DMS79 treated with DMSO at 0.1 percent for 48 hours (cell line): Measurements from ENCODE around the gene CARNS1.

Source experiments
- DNase-seq: peaks from one replicate; lab custom pipeline; 2025; lab: John Stamatoyannopoulos, UW

CARNS1 gene

DNA sequence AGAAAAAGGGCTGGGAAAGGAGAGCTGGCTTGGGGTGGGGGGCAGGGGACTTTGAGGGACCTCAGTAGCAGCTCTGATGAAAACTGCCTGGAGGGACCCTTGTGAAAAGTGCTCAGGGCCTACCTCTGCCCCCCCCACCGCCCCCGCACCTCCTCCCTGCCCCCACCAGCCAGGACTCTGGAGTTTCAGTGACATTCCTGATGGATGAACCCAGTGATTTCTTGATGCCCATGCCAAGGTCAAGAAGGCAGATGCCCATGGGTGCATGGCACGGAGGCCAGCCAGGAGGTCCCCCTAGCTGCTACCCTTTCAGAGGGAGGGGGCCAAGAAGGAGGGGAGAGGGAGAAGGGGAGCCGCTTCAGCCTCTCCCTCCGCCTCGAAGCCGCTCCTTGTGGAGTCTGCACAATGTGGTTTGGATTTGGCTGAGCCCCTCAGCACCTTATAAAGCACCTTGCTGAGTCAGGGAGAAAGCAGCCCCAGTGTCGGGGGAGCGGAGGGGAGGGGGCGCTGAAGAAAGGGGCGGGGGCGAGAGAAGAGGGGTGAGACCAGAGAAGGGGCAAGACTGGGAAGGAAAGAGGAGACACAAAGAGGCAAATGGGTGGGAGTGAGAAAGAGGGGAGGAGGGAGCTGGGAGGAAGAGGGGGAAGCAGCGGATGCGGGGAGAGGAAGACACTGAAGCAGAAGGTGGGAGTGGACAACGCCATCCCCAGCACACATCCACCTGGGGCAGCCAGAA is 40.0 kb upstream of the CARNS1 start:
- no peak for DNase-seq

DNA sequence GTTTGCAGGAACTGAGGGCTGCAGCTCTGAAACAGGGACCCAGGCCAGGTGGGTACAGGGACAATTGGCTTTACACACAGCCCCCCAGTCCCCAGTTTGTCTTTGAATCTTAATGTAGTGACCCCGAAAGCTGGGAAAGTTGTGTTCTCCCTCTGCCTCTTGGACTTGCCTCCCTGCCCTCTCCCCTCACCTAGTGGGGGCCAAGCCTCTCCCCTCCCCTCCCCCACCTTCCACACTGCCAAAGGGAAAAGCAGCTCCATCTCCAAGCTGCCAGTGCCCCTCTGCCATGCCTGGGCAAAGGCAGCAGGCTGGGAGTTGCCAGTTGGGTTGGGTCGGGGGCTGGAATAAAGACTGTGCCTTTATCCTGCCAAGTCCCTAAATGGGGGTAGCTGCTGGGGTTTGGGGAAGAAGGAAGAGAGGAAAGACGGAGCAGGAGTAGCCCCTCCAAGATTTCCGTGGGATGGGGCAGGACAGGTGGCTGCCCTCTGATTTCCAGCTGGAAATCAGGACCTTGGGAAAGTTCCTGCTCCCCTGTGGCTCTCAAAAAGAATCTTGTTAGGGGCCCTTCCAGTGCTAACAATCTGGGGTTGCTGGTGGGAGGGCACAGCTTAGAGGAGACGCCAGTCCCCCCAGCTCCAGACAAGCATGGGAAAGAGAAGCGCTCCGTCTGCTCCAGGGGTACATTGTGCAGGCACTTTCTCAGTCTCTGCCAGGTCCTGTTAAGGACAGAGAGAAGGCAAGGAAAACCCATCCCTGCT is 39.2 kb upstream of the CARNS1 start:
- DNase-seq: no peak

DNA sequence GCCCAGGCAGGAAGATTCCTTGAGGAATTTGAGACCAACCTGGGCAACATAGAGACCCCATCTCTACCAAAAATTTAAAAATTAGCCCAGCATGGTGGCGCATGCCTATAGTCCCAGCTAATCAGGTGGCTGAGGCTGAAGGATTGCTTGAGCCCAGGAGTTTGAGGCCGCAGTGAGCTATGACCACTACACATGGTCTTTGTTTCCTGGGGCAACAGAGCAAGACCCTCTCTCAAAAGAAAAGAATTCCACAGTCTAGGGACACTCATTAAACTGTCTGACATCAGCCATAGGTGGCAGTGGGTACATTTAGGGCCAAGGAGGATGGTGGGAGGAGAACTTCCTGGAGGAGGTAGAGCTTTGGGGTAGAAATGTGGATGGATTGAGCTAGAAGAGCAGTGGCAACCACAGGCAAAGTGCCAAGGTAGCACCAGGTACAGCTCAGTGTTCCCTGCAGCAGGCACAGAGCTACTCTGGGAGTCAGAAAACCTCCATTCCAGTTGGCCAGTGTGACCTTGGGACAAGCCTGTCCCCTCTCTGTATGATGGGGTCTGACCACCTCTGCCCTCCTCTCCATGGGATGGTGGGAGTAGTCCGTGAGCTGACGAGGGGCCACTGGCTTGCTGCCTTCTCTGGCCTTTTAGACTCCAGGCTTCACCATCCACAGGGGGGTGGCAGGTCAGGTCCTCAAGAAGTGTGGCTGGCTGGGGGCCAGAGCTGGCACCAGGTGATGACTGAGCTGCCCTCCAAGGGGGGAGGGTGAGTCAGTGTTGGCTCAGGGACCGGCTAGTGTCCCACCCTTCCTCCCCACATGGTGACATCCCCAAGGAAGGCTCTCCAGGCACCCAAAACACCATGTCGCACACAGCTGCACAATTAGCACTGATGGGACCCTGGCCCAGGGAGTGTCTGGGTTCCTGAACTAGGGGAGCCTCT is 38.3 kb upstream of the CARNS1 start:
- DNase-seq: no peak

DNA sequence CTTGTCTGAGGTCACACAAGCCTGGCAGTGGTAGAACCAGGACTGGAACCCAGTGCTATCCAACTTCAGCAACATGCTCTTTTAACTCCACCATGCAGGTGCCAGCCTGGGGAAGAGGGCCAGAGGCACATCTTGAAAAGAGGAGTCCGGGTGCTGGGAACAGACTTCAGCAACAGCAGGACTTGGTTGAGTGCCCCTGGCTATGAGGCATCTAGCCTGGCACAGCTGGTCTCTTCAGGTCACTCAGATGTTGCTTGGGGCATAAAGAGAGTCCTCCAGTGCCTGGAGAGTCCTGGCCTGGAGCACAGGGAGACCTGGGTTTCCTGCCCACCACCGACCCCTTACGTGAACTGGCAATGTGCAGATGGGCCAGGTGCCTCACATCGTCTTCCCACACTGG is 36.9 kb upstream of the CARNS1 start:
- no peak for DNase-seq

- DNase-seq: no peak
These were observed 36.1 kb upstream of the CARNS1 start for GRCh38 chr11:67379061-67380058.

DNA sequence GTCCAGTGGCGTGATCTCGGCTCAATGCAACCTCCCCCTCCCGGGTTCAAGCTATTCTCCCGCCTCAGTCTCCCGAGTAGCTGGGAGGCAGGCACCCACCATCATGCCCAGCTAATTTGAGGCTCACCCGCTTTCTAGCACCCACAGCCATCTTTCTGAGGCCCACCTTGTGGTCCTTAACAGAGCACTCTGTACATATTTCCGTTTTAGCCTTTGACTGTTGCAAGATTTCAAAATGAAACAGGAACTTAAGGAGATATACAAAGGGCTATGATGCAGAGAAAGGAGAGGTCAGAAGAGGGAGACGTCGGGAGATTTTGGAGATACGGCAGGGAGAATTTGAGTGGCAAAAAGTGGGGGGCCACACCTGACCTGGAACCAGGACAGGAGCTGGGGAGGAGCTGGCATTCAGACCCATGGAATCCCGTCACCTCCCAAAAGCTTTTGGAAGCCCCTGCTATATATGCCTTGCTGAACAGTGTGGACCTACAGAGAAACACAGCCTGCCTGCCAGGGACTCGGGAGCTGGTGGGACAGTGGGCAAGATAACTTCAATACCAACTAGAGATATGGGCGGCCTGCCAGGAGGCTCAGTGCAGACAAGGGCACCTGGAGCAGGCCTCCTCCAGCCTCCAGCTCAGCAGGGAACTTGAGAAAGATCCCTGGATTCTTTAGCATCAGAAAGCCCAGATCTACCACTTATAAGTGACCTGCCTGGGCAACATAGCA is 34.1 kb upstream of the CARNS1 start:
- DNase-seq: no peak

- peak; percentile 65 for DNase-seq
These were observed 33.0 kb upstream of the CARNS1 start for GRCh38 chr11:67382276-67383136.

DNA sequence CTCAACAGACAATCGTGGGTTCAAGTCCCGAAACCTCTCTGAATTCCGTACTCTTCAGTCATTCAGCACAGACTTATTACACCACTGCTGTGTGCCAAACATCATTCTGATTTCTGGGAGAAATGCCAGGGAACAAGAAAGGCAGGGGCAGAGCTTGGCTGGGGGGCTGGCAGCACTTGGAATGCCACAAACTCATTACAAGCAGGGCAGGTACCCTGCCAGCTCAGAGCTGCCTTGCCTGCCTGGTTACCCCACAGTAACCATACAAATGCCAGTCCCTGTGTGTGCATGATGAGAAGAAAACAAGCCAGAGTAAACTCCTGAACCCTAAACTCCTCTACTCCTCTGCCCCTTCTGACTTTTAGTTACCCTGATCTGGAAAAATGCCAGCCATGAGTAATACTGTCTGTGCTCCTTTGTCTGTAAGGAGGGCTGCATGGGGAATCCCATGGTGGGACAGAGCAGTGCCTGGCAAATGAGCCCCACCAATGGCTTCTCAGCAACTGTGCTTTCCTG is 30.6 kb upstream of the CARNS1 start:
- peak; percentile 53 for DNase-seq

DNA sequence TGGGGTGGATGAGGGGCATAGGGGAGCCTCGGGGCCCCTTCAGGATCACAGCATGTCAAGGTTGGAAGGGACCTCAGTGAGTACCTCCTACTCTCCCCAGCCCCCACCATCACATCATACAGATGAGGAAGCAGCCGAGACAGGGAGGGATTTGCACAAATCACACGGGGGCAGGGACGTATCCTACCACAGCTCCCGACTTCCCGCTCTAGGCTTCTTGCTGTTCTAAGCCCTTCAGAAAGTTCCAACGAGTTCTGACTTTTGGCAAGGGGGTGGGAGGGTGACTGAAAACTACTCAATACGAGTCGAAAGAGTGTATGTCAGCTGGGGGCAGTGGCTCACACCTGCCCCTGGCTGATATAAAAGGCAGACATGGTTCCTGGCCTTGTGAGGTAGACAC is 28.4 kb upstream of the CARNS1 start:
- DNase-seq: no peak

GRCh38 chr11:67387518-67387917 is 28.0 kb upstream of the CARNS1 start:
- no peak for DNase-seq

- DNase-seq: no peak
These were observed 26.0 kb upstream of the CARNS1 start for GRCh38 chr11:67389477-67389876.

DNA sequence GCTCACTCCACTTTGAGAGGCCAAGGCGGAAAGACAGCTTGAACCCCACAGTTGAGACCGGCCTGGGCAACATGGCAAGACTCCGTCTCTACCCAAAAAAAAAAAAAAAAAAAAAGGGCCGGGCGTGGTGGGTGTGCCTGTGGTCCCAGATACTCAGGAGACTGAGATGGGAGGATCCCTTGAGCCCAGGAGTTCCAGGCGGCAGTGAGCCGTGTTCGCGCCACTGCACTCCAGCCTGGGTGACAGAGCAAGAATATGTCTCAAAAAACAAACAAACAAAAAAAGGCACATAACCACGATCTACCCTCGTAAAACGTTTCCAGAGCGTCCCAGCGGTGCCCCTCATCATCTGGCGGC is 24.6 kb upstream of the CARNS1 start:
- DNase-seq: no peak

DNA sequence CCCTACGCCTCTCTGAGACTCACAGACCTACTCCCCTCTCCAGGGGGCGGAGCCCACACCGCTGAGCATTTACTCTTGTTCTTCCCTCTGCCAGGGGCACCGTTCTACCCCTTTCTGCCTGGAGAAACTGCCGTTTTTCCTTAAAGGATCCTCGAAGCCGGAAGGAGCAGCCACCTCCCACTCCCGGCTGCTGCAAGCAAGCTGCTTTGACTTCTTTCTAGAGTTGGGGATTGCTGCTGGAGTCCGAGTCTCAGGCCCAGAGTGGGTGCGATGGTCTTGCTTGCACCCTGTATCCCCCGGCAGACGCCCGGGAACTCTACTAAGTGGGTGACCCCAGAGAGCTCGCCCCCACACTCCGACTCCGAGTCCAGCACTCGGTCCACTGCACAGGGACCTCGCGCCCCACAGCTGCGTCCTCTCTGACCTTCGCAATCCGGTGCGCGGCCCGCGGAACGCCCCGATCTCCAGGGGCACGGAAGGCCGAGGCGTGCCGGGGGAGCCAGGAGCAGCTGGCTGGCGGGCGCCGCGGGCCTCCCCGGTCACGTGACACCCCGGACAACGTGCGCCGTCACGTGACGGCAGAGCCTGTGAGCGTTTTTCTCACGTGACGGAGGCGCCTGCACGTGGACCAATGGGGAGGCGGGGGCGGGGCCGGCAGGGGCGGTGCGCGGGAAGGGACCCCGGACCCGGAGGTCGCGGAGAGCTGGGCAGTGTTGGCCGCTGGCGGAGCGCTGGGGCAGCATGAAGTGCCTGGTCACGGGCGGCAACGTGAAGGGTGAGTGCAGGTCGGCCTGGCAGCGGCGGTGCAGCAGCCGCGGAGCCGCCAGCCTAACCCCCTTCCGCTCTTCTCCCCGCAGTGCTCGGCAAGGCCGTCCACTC is 23.9 kb upstream of the CARNS1 start, which contains the start of gene RAD9A:
TSS of gene RAD9A (plus strand) at position 683 of the 879 bp plus-strand sequence. CDS start at position 742, 59 bp downstream.
- DNase-seq: peak; percentile 83

DNA sequence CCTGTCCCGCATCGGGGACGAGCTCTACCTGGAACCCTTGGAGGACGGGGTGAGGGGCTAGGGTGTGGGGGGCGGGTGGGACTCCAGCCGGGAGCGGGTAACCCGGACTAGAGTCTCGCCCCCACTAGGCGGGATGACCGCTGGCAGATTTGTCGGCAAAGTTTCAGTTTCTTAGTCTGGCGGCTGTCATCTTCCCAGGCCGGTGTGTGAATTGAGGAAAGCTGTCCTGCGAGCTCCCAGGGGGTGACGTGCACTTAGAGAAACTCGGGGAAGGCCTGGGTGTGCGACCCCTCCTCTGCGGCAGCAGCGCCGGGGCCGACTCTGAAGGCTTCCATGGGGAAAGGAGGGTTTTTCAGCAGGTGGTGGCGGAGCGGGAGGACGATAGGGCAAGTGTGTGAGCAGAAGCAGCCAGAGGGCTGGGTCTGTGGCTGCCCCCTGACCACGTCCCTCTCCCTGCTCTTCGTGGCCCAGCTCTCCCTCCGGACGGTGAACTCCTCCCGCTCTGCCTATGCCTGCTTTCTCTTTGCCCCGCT is 23.2 kb upstream of the CARNS1 start:
- DNase-seq: no peak

DNA sequence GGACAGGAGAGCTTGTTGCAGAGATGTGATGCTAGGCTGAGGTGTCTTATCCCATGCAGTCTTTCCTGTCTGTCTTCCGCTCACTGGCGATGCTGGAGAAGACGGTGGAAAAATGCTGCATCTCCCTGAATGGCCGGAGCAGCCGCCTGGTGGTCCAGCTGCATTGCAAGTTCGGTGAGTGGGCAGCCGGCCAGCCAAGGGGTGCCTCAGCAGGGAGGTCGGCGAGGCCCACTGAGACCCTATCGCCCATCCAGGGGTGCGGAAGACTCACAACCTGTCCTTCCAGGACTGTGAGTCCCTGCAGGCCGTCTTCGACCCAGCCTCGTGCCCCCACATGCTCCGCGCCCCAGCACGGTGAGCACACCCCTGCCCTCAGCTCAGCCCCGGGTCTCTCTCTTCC is 22.0 kb upstream of the CARNS1 start:
- DNase-seq: no peak

GRCh38 chr11:67393990-67394389 is 21.5 kb upstream of the CARNS1 start:
- no peak for DNase-seq

- DNase-seq: no peak
These were observed 19.8 kb upstream of the CARNS1 start for GRCh38 chr11:67395555-67396258.

DNA sequence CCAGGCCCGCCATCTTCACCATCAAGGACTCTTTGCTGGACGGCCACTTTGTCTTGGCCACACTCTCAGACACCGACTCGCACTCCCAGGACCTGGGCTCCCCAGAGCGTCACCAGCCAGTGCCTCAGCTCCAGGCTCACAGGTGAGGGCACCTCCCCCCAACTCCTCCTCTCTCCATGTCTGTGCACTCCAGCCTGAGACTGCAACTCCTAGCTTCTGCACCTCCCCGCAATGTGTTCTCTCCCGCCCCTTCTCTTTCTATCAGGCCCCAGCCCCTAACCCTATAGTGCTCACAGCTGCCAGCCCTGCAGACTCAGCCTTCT is 19.3 kb upstream of the CARNS1 start:
- no peak for DNase-seq
